Measurements from ENCODE around the gene OTULINL.

The OTULINL gene

GRCh38 chr5:14582797-14583137 is 1.2 kb downstream of the OTULINL start:
- Histone ChIP-seq H2BK15ac (ENCODE audit: low read depth, poor library complexity, severe bottlenecking) (no peak overlapping the region), H3K4ac (ENCODE audit: low read depth in 1 of 2, low read length in 2 of 2) (no peak overlapping the region), H3K27ac (ENCODE audit: low read length, poor library complexity, severe bottlenecking) (no peak overlapping the region), H3K23ac (ENCODE audit: low read length in 2 of 2) (no peak overlapping the region), H3K4me3 (ENCODE audit: insufficient read depth in 1 of 2, low read depth in 1 of 2, low read length in 2 of 2) (peak overlapping the region in 1 of 2 experiments; percentile 77), H3K4me2 (ENCODE audit: low read length, poor library complexity, severe bottlenecking) (no peak overlapping the region), H3K9ac (ENCODE audit: low read length) (peak overlapping the region; percentile 37), H2BK120ac (ENCODE audit: low read depth, low read length) (no peak overlapping the region), H4K91ac (ENCODE audit: low read length) (no peak overlapping the region), H3K4me1 (ENCODE audit: control insufficient read depth, insufficient read depth, low read depth, low read length) (peaks cover 8% of the 10 kb centered on the region), H2AK5ac (ENCODE audit: low read length, severe bottlenecking) (no peak overlapping the region), H2BK12ac (ENCODE audit: low read length in 2 of 2) (no peak overlapping the region), H2BK5ac (ENCODE audit: low read depth, low read length, poor library complexity, severe bottlenecking) (no peak overlapping the region), H3K9me3 (ENCODE audit: control insufficient read depth, low read length) (no peaks in the 10 kb centered on the region), H3K79me1 (replicated peaks; ENCODE audit: low read length, poor library complexity, severe bottlenecking) (no peaks in the 10 kb centered on the region), H2AFZ (ENCODE audit: low read depth, low read length) (no peak overlapping the region), H4K8ac (ENCODE audit: low read length) (no peak overlapping the region), H3K27me3 (ENCODE audit: control insufficient read depth in 1 of 2, insufficient read depth in 1 of 2, low read length in 2 of 2) (peaks cover 45 to 72% of the 10 kb centered on the region in 2 experiments), H3K36me3 (ENCODE audit: control insufficient read depth in 1 of 2, insufficient read depth in 2 of 2, low read depth in 1 of 2, low read length in 2 of 2) (no peaks in the 10 kb centered on the region), H3K18ac (ENCODE audit: low read depth in 1 of 2, low read length in 2 of 2) (no peak overlapping the region), H3K14ac (ENCODE audit: low read length in 2 of 2) (no peak overlapping the region)
- no peak for DNase-seq
- 63% methylated on average over 9 of the region's 9 CpGs for WGBS

- H4K8ac ChIP-seq (ENCODE audit: low read length): no peak overlapping the region
- no peak overlapping the region for H3K4ac ChIP-seq (ENCODE audit: low read depth in 1 of 2, low read length in 2 of 2)
- H3K18ac ChIP-seq (ENCODE audit: low read depth in 1 of 2, low read length in 2 of 2): no peak overlapping the region
- no peaks in the 10 kb centered on the region for H3K36me3 ChIP-seq (ENCODE audit: control insufficient read depth in 1 of 2, insufficient read depth in 2 of 2, low read depth in 1 of 2, low read length in 2 of 2)
- H3K9ac ChIP-seq (ENCODE audit: low read length): no peak overlapping the region
- H3K27me3 ChIP-seq (ENCODE audit: control insufficient read depth in 1 of 2, insufficient read depth in 1 of 2, low read length in 2 of 2): peaks cover 47 to 62% of the 10 kb centered on the region in 2 experiments
- H2BK5ac ChIP-seq (ENCODE audit: low read depth, low read length, poor library complexity, severe bottlenecking): no peak overlapping the region
- H3K4me1 ChIP-seq (ENCODE audit: control insufficient read depth, insufficient read depth, low read depth, low read length): peaks cover 8% of the 10 kb centered on the region
- no peak overlapping the region for H2BK12ac ChIP-seq (ENCODE audit: low read length in 2 of 2)
- H2AK5ac ChIP-seq (ENCODE audit: low read length, severe bottlenecking): no peak overlapping the region
- no peak overlapping the region for H3K4me2 ChIP-seq (ENCODE audit: low read length, poor library complexity, severe bottlenecking)
- WGBS: 94% methylated on average over 7 of the region's 7 CpGs
- no peaks in the 10 kb centered on the region for H3K79me1 ChIP-seq (replicated peaks; ENCODE audit: low read length, poor library complexity, severe bottlenecking)
- DNase-seq: no peak
- H3K23ac ChIP-seq (ENCODE audit: low read length in 2 of 2): no peak overlapping the region
- H3K9me3 ChIP-seq (ENCODE audit: control insufficient read depth, low read length): no peaks in the 10 kb centered on the region
- H3K4me3 ChIP-seq (ENCODE audit: insufficient read depth in 1 of 2, low read depth in 1 of 2, low read length in 2 of 2): no peak overlapping the region
- H3K27ac ChIP-seq (ENCODE audit: low read length, poor library complexity, severe bottlenecking): no peak overlapping the region
- no peak overlapping the region for H2BK15ac ChIP-seq (ENCODE audit: low read depth, poor library complexity, severe bottlenecking)
- H4K91ac ChIP-seq (ENCODE audit: low read length): no peak overlapping the region
- no peak overlapping the region for H2BK120ac ChIP-seq (ENCODE audit: low read depth, low read length)
- no peak overlapping the region for H2AFZ ChIP-seq (ENCODE audit: low read depth, low read length)
- no peak overlapping the region for H3K14ac ChIP-seq (ENCODE audit: low read length in 2 of 2)
These were observed 3.3 kb downstream of the OTULINL start for GRCh38 chr5:14584848-14585247.

- Histone ChIP-seq H2BK5ac (ENCODE audit: low read depth, low read length, poor library complexity, severe bottlenecking) (no peak overlapping the region), H2BK15ac (ENCODE audit: low read depth, poor library complexity, severe bottlenecking) (no peak overlapping the region), H3K4me3 (ENCODE audit: insufficient read depth in 1 of 2, low read depth in 1 of 2, low read length in 2 of 2) (no peak overlapping the region), H3K79me1 (replicated peaks; ENCODE audit: low read length, poor library complexity, severe bottlenecking) (no peaks in the 10 kb centered on the region), H2AFZ (ENCODE audit: low read depth, low read length) (no peak overlapping the region), H3K23ac (ENCODE audit: low read length in 2 of 2) (no peak overlapping the region), H3K4ac (ENCODE audit: low read depth in 1 of 2, low read length in 2 of 2) (no peak overlapping the region), H4K91ac (ENCODE audit: low read length) (peak overlapping the region; percentile 53), H3K4me2 (ENCODE audit: low read length, poor library complexity, severe bottlenecking) (no peak overlapping the region), H3K18ac (ENCODE audit: low read depth in 1 of 2, low read length in 2 of 2) (no peak overlapping the region), H3K4me1 (ENCODE audit: control insufficient read depth, insufficient read depth, low read depth, low read length) (peaks cover 1% of the 10 kb centered on the region), H4K8ac (ENCODE audit: low read length) (no peak overlapping the region), H2BK12ac (ENCODE audit: low read length in 2 of 2) (no peak overlapping the region), H3K36me3 (ENCODE audit: control insufficient read depth in 1 of 2, insufficient read depth in 2 of 2, low read depth in 1 of 2, low read length in 2 of 2) (no peaks in the 10 kb centered on the region), H3K9me3 (ENCODE audit: control insufficient read depth, low read length) (no peaks in the 10 kb centered on the region), H3K9ac (ENCODE audit: low read length) (no peak overlapping the region), H3K27ac (ENCODE audit: low read length, poor library complexity, severe bottlenecking) (no peak overlapping the region), H2AK5ac (ENCODE audit: low read length, severe bottlenecking) (no peak overlapping the region), H2BK120ac (ENCODE audit: low read depth, low read length) (no peak overlapping the region), H3K27me3 (ENCODE audit: control insufficient read depth in 1 of 2, insufficient read depth in 1 of 2, low read length in 2 of 2) (peaks cover 42 to 50% of the 10 kb centered on the region in 2 experiments), H3K14ac (ENCODE audit: low read length in 2 of 2) (no peak overlapping the region)
- DNase-seq: no peak
- WGBS: 94% methylated on average over 6 of the region's 6 CpGs
These were observed 5.6 kb downstream of the OTULINL start for GRCh38 chr5:14587150-14587549.

- no peak overlapping the region for H4K91ac ChIP-seq (ENCODE audit: low read length)
- H2BK15ac ChIP-seq (ENCODE audit: low read depth, poor library complexity, severe bottlenecking): no peak overlapping the region
- no peak overlapping the region for H3K4me3 ChIP-seq (ENCODE audit: insufficient read depth in 1 of 2, low read depth in 1 of 2, low read length in 2 of 2)
- no peak overlapping the region for H2AFZ ChIP-seq (ENCODE audit: low read depth, low read length)
- H3K27ac ChIP-seq (ENCODE audit: low read length, poor library complexity, severe bottlenecking): no peak overlapping the region
- no peak overlapping the region for H2BK12ac ChIP-seq (ENCODE audit: low read length in 2 of 2)
- no peak overlapping the region for H3K18ac ChIP-seq (ENCODE audit: low read depth in 1 of 2, low read length in 2 of 2)
- no peaks in the 10 kb centered on the region for H3K36me3 ChIP-seq (ENCODE audit: control insufficient read depth in 1 of 2, insufficient read depth in 2 of 2, low read depth in 1 of 2, low read length in 2 of 2)
- no peaks in the 10 kb centered on the region for H3K4me1 ChIP-seq (ENCODE audit: control insufficient read depth, insufficient read depth, low read depth, low read length)
- H3K79me1 ChIP-seq (replicated peaks; ENCODE audit: low read length, poor library complexity, severe bottlenecking): no peaks in the 10 kb centered on the region
- WGBS: 100% methylated on average over 1 of the region's 2 CpGs
- H2AK5ac ChIP-seq (ENCODE audit: low read length, severe bottlenecking): no peak overlapping the region
- H3K23ac ChIP-seq (ENCODE audit: low read length in 2 of 2): no peak overlapping the region
- H3K14ac ChIP-seq (ENCODE audit: low read length in 2 of 2): no peak overlapping the region
- H3K4me2 ChIP-seq (ENCODE audit: low read length, poor library complexity, severe bottlenecking): no peak overlapping the region
- no peak overlapping the region for H2BK5ac ChIP-seq (ENCODE audit: low read depth, low read length, poor library complexity, severe bottlenecking)
- no peak for DNase-seq
- H3K9me3 ChIP-seq (ENCODE audit: control insufficient read depth, low read length): no peaks in the 10 kb centered on the region
- H3K4ac ChIP-seq (ENCODE audit: low read depth in 1 of 2, low read length in 2 of 2): no peak overlapping the region
- H3K9ac ChIP-seq (ENCODE audit: low read length): no peak overlapping the region
- no peak overlapping the region for H4K8ac ChIP-seq (ENCODE audit: low read length)
- no peak overlapping the region for H2BK120ac ChIP-seq (ENCODE audit: low read depth, low read length)
- H3K27me3 ChIP-seq (ENCODE audit: control insufficient read depth in 1 of 2, insufficient read depth in 1 of 2, low read length in 2 of 2): peaks cover 36 to 45% of the 10 kb centered on the region in 2 experiments
These were observed 6.6 kb downstream of the OTULINL start for GRCh38 chr5:14588145-14588544.
